ENCODE data around the gene PNMA6A.

- TF ChIP-seq CTCF (IDR thresholded peaks at IDR 0.05) (no peak), POLR2AphosphoS5 (IDR thresholded peaks at IDR 0.05) (no peak), EP300 (IDR thresholded peaks at IDR 0.05) (no peak), POLR2A (IDR thresholded peaks at IDR 0.05) (no peak)
Measured at GRCh38 chrX:153074935-153075334, 2.7 kb downstream of the PNMA6A start.

Data from sigmoid colon (tissue), 4 donors.